ENCODE results near the gene FAM25G. TPM values are rescaled to one million over a fixed set of nuclear protein-coding genes. Genes with fewer than 3 reads are reported as not detected.
"Not testable (repeated sequence)": the region's sequence is repeated elsewhere in the genome, so short reads cannot be mapped to it uniquely, and the experiment has no call there.

FAM25G gene
- total and polyA plus RNA-seq, 2 of the 8 experiments (the other 6 are each of a cell fraction or from before 2014, with no cell fraction given): not detected

- DNase-seq (ENCODE audit: low read depth in 1 of 2, low spot score in 2 of 2); H3K18ac ChIP-seq (ENCODE audit: extremely low read depth, low read length); H3K23ac ChIP-seq (ENCODE audit: insufficient read length); POLR2A ChIA-PET (ENCODE audit: partially characterized antibody); H2BK5ac ChIP-seq (ENCODE audit: low read depth, low read length); H2AK5ac ChIP-seq (ENCODE audit: low read depth, low read length); H3K4me2 ChIP-seq (ENCODE audit: insufficient read depth in 1 of 2, low read depth in 2 of 2, low read length in 2 of 2); H3K4me1 ChIP-seq (replicated peaks in 1 of 4; ENCODE audit: control insufficient read depth in 3 of 4, insufficient read depth in 4 of 4, low read length in 3 of 4); H3K79me1 ChIP-seq (ENCODE audit: low read depth, low read length); H2AFZ ChIP-seq (ENCODE audit: low read length); H3K27ac ChIP-seq (ENCODE audit: low read depth, low read length); FAIRE-seq; H3K27me3 ChIP-seq (replicated peaks in 1 of 4; ENCODE audit: control insufficient read depth in 3 of 4, extremely low read depth in 1 of 4, insufficient read depth in 3 of 4, low read length in 3 of 4); H3K14ac ChIP-seq (ENCODE audit: insufficient read length); H3K9me3 ChIP-seq (ENCODE audit: insufficient read depth in 2 of 2, low read depth in 1 of 2, low read length in 1 of 2); H3K36me3 ChIP-seq (ENCODE audit: control insufficient read depth in 2 of 4, insufficient read depth in 4 of 4, low read length in 3 of 4); H3K9ac ChIP-seq (replicated peaks in 1 of 4; ENCODE audit: extremely low read depth in 1 of 4, low read depth in 3 of 4, low read length in 3 of 4); H3K56ac ChIP-seq (replicated peaks; ENCODE audit: insufficient read length, low read depth, low read length); H2BK20ac ChIP-seq (ENCODE audit: low read length); H4K20me1 ChIP-seq (replicated peaks in 1 of 2; ENCODE audit: control insufficient read depth in 1 of 2, insufficient read depth in 2 of 2, low read length in 2 of 2); H4K5ac ChIP-seq (ENCODE audit: insufficient read length, low read depth, low read length); H2BK15ac ChIP-seq (ENCODE audit: low read length); H2BK12ac ChIP-seq (ENCODE audit: low read depth, low read length); H3K4ac ChIP-seq (replicated peaks; ENCODE audit: insufficient read length, low read depth, low read length); H3K23me2 ChIP-seq (ENCODE audit: low read depth, low read length); H2BK120ac ChIP-seq (replicated peaks; ENCODE audit: low read depth, low read length); CTCF ChIA-PET (ENCODE audit: partially characterized antibody); H4K91ac ChIP-seq (replicated peaks; ENCODE audit: insufficient read length, low read length); H4K8ac ChIP-seq (ENCODE audit: extremely low read depth, insufficient read depth, low read length); H3K4me3 ChIP-seq (ENCODE audit: extremely low read depth in 1 of 4, insufficient read depth in 2 of 4, low read depth in 3 of 4, low read length in 4 of 4); H3K79me2 ChIP-seq (ENCODE audit: control insufficient read depth in 1 of 2, insufficient read depth in 2 of 2, low read length in 2 of 2): not testable (repeated sequence)
- no CpG with 5 or more reads among the region's 5 CpGs for WGBS, 2 experiments (ENCODE audit: extremely low coverage in 1 of 2, insufficient coverage in 1 of 2, insufficient read length in 1 of 2, insufficient replicate concordance in 2 of 2, low coverage in 1 of 2, low lambda C conversion rate in 2 of 2, missing lambda C conversion rate in 1 of 2)
Observed at GRCh38 chr10:47472072-47472471, 19.4 kb downstream of the FAM25G start.

- DNase-seq (ENCODE audit: low read depth in 1 of 2, low spot score in 2 of 2); H3K79me1 ChIP-seq (ENCODE audit: low read depth, low read length); H2BK12ac ChIP-seq (ENCODE audit: low read depth, low read length); H4K20me1 ChIP-seq (replicated peaks in 1 of 2; ENCODE audit: control insufficient read depth in 1 of 2, insufficient read depth in 2 of 2, low read length in 2 of 2); H2BK20ac ChIP-seq (ENCODE audit: low read length); H3K56ac ChIP-seq (replicated peaks; ENCODE audit: insufficient read length, low read depth, low read length); H3K23me2 ChIP-seq (ENCODE audit: low read depth, low read length); H3K36me3 ChIP-seq (ENCODE audit: control insufficient read depth in 2 of 4, insufficient read depth in 4 of 4, low read length in 3 of 4); H3K9me3 ChIP-seq (ENCODE audit: insufficient read depth in 2 of 2, low read depth in 1 of 2, low read length in 1 of 2); FAIRE-seq; H2BK15ac ChIP-seq (ENCODE audit: low read length); H3K14ac ChIP-seq (ENCODE audit: insufficient read length); H4K5ac ChIP-seq (ENCODE audit: insufficient read length, low read depth, low read length); H3K4me3 ChIP-seq (ENCODE audit: extremely low read depth in 1 of 4, insufficient read depth in 2 of 4, low read depth in 3 of 4, low read length in 4 of 4); H2AK5ac ChIP-seq (ENCODE audit: low read depth, low read length); H4K8ac ChIP-seq (ENCODE audit: extremely low read depth, insufficient read depth, low read length); POLR2A ChIA-PET (ENCODE audit: partially characterized antibody); H3K79me2 ChIP-seq (ENCODE audit: control insufficient read depth in 1 of 2, insufficient read depth in 2 of 2, low read length in 2 of 2); H2BK5ac ChIP-seq (ENCODE audit: low read depth, low read length); H3K4me2 ChIP-seq (ENCODE audit: insufficient read depth in 1 of 2, low read depth in 2 of 2, low read length in 2 of 2); H3K23ac ChIP-seq (ENCODE audit: insufficient read length); H3K27ac ChIP-seq (ENCODE audit: low read depth, low read length); H3K4me1 ChIP-seq (replicated peaks in 1 of 4; ENCODE audit: control insufficient read depth in 3 of 4, insufficient read depth in 4 of 4, low read length in 3 of 4); H3K18ac ChIP-seq (ENCODE audit: extremely low read depth, low read length); H2BK120ac ChIP-seq (replicated peaks; ENCODE audit: low read depth, low read length); H3K9ac ChIP-seq (replicated peaks in 1 of 4; ENCODE audit: extremely low read depth in 1 of 4, low read depth in 3 of 4, low read length in 3 of 4); CTCF ChIA-PET (ENCODE audit: partially characterized antibody); H3K27me3 ChIP-seq (replicated peaks in 1 of 4; ENCODE audit: control insufficient read depth in 3 of 4, extremely low read depth in 1 of 4, insufficient read depth in 3 of 4, low read length in 3 of 4); H2AFZ ChIP-seq (ENCODE audit: low read length); H4K91ac ChIP-seq (replicated peaks; ENCODE audit: insufficient read length, low read length); H3K4ac ChIP-seq (replicated peaks; ENCODE audit: insufficient read length, low read depth, low read length): not testable (repeated sequence)
- 83% methylated on average over 8 of the region's 20 CpGs; no CpG with 5 or more reads in 1 of the 2 experiments for WGBS, 2 experiments (ENCODE audit: extremely low coverage in 1 of 2, insufficient coverage in 1 of 2, insufficient read length in 1 of 2, insufficient replicate concordance in 2 of 2, low coverage in 1 of 2, low lambda C conversion rate in 2 of 2, missing lambda C conversion rate in 1 of 2)
Observed at GRCh38 chr10:47468731-47469528, 22.6 kb downstream of the FAM25G start.
